GM19324 (cell line): ENCODE data around the gene NRP2.

Source experiments
- ATAC-seq: cut with Tn5 transposase; IDR thresholded peaks from one replicate; pipeline ENCODE4 v1.9.1; 2021; ENCODE audit warnings: mild to moderate bottlenecking, moderate library complexity; ENCODE audit not compliant: unreplicated experiment, low FRiP score

The NRP2 gene

DNA sequence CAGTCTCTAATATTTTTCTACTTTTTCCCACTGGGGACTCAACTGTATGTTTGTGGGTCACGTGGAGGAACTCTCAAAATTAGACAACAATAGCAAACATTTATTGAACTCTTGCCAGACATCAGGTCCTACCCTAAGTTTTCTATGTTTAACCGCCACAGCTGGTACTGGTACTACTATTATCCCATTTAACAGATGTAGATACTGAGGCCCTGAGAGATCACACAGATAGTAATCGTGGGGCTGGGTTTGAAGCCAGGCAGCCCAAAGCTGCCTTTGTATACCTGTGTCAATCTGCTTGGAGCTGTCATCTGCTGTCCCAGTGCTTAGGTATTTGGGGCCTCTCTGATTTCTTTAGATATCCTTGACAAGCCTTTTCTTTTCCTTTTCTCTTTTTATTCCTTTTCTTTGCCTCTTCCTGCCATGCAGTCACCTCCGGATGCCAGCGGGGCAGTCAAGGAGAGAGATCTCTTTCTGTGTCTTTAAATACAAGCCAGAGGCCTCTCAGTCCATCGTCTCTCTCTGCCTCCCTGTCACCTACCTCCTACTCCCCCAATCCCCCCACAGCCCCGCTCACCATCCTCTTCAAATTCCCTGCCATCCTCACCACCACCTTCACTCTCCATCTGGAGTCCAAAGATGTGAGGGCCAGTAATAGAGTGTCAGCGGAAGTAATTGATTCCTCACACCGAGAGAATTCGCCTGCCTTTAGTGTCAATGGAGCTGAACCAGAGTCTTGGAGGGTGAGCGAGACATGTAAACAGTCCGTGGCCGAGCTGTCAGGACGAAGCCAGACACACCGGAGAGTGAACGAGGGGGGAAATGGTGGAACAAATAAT lies 23.4 kb downstream of the NRP2 start:
- no peak for ATAC-seq

- ATAC-seq, result peak; percentile 98
Measured at GRCh38 chr2:205706769-205707381, 24.6 kb downstream of the NRP2 start.

- no peak for ATAC-seq
Measured at GRCh38 chr2:205708231-205708631, 25.9 kb downstream of the NRP2 start.

DNA sequence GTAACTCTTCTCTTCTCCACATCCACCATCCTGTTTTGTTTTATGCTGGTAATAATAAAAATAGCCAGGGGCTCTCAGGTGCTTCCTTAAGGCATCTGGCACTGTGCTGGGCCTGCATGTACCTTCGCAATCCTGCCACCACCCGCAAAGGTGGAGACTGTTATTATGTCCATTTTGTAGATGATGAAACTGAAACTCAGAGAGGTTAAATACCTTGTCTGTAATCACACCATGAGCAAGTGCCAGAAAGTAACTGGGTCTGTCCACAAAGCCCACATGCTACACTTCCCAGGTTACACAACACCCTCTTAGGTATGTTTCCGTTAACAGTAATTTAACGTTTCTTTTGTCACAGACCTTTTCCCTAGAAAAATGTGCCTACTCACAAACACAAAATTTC lies 27.0 kb downstream of the NRP2 start:
- ATAC-seq, result no peak

DNA sequence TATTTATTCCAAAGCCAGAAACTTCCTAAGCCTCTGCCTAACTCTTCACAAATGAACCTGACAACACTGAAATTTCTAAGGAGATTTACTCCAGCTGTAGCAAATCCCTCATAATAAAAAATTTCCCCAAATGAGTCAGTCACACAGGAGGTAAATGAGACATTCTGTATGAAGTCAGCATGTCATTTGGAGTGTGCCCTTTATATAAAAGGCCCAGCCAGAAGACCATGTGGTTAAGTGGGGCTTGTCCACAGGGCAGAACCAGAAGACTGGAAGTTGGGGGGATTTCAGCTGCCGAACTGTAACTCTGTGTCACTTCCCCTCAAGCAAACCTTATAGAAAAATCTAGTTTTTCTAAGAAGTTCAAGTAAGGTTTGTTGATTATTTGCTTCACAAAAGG lies 30.2 kb downstream of the NRP2 start:
- no peak for ATAC-seq

DNA sequence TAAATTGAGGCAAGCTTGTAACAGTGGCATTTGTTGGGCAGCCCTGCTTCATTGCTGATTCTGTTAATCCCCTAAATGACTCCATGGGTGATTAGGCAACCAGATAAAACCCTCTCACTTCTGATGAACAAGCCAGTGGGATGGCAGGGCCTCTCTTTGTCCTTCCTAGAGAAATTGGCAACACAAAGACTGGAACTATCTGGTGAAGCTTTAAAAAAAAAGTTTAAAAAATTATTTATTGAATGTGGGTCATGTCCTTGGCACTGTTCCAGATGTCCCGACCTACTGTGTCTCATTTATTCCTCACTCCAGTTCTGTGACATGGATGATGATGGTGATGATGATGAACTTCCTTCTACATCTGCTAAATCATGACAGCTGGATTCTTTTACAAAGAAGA lies 30.8 kb downstream of the NRP2 start:
- ATAC-seq, result no peak

DNA sequence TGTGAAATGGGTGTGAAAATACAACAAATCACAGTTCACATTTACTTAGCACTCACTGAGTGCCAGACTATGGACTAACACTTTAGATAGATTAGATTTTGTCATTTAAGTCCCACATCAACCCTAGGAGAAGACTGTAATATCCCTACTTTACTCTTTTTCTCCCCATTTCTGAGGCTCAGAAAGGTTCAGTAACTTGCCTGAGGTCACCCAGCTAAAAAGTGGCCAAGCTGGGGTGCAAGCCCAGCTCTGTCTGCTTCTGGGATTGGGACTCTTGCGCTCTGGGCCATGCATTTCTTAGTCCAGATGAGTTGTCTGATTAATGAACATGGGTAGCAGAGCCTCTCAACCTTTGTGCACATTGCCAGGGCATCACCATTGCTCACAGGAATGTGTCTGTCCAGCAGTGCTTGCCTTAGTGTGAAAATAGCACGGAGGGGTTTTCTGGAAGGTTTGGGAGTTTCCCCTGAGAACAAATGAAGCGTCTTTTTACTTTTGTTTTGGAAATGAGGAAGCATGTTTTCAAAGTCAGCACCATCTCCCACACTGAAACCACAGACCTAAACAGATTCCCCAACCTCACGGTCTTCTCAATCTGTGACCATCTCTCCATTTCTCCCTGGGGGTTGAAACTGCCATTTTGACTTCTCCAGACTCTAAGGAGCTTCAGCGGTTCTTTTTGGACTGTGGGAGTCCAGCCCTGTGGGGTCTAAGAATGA lies 31.9 kb downstream of the NRP2 start:
- ATAC-seq, result peak; percentile 53

DNA sequence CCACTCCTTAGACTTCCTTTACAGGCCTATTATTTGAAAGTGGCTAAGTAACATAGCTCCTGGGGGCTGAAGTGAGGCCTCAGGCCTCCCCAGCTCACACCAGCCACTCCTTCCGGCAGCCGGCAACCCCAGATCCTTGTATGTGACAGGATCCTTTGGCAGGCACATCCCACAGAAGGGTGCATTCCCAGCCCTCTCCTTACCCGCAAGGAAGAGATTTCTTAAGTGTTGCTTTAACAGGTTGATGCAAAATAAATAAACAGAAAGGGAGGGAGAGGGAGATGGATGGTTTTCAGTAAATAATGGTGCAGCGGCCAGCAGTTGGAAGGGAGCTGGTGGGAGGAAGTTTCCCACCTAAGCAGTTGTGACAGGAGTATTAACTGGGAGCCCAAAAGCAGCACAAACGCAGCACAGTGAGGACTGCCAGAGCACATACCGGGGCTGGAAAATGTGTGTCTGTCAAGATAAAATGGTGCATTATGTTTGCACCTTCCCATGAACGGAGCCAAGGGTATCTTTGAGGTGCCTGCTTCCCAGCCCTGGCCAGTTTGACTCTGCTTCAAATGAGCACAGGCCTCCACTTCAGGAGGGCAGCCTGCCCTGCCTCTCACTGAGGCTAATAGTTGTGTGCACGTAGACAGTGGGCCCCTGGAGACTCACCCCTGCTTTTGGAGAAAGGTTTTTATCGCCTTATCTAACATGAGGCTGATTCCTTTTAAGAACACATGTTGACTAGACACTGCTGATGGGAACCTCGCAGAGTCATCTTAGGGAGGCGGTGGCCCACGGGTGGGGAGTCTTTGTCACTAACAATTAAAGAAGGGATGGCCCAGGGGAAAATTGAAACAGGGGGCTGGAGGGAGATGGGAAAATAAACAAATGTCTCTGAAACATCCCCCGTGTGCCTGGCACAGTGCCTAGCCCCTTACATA lies 32.8 kb downstream of the NRP2 start:
- ATAC-seq, result no peak

- ATAC-seq, result no peak
Measured at GRCh38 chr2:205715831-205716525, 33.7 kb downstream of the NRP2 start.

- ATAC-seq, result no peak
Measured at GRCh38 chr2:205717175-205717846, 35.0 kb downstream of the NRP2 start.

DNA sequence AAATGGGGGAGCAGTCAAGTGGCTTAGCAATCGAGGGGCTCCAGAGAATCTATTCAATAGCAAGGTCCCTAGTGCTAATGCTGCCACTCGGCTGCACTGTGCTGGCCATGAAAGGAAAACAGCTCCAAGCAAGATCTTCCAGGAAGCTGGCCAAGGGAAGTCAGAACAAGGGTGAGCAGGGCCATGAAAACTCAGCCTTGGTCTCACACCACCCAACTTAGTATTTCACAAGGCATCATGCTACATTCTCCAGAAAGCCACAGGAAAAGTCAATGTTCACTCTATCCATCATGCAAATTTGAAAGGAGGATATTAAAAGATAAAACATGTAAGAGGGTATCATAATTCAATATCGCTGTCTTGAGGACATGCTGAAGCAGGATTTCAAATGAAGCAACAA lies 35.7 kb downstream of the NRP2 start:
- no peak for ATAC-seq

DNA sequence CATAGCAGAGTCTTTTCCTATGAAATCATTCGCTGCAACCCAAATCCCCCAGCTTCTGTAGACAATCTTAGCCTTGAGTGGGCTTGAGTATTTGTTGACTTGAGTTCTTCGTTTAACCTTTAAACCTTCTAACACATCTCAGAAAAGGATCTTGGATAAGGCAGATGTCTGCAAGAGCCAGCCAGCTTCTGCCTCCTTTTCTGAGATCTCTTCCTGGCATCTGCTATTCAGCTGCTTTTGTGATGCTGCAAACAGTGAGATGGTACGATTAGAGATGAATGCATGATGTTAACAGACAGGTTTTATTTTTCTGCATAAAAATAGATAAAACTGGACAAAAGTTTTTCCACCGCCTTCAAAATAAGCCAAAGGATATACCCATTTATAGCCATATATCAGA lies 37.5 kb downstream of the NRP2 start:
- ATAC-seq, result no peak

DNA sequence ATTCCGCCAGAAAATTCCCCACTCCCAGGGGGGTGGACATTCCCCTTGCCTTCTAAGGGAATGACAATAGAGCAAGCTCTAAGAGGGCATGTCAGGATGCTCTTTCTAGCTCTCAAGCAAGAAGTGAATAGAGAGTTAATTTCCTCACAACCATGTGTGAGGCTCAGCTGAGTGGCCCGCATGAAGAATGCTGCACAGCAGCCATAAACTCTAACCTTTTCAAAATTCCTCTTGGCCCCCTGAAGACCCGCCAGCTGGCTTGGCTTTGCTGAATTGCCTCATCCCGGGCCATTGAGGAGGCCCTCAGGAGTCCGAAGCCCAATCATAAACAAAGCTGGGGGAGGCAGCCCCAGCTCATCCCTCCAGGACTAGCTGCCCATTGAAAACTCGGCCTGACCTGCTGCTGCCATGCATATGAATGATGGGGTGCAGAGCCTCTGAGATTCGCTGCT lies 38.2 kb downstream of the NRP2 start:
- ATAC-seq, result no peak

DNA sequence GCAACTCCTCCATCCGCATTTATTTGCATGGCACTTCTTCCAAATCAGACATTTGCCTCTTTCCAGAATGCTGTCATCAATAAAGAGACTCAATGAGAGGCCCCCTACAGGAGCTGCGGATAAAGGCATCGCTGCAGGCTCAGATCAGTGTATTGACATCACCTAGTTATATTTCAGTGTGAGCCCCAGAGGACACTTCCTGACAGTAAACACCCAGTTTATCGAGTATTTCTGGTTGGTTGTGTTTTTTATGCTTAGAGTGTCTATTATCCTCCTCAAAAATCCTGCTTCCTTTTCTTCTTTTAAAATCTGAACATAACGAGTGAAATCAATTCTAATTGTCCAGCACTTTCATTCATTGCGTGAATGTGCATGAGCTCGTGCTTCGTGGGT lies 38.8 kb downstream of the NRP2 start:
- ATAC-seq, result no peak

- no peak for ATAC-seq
Measured at GRCh38 chr2:205722283-205722918, 40.1 kb downstream of the NRP2 start.

- ATAC-seq, result no peak
Measured at GRCh38 chr2:205723179-205723578, 40.9 kb downstream of the NRP2 start.

DNA sequence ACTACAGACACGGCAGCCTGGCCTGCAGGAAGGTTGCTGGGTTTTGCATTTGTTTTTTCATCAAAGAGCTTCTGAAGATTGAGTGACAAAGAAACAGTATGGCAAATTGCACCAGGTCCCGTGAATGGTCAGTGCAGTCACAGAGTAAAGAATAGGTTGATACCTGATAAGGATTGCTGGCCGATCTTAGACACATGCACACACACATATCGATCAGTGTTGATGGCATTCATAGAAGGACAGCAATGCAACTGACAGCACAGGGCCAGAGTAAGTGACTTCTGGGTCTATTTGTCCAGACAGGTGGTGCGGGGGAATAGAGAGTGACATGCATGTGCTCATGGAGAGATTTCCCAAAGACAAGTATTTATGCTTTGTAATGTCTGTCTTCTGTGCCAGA lies 42.8 kb downstream of the NRP2 start:
- no peak for ATAC-seq

- no peak for ATAC-seq
Measured at GRCh38 chr2:205726506-205726905, 44.2 kb downstream of the NRP2 start.

DNA sequence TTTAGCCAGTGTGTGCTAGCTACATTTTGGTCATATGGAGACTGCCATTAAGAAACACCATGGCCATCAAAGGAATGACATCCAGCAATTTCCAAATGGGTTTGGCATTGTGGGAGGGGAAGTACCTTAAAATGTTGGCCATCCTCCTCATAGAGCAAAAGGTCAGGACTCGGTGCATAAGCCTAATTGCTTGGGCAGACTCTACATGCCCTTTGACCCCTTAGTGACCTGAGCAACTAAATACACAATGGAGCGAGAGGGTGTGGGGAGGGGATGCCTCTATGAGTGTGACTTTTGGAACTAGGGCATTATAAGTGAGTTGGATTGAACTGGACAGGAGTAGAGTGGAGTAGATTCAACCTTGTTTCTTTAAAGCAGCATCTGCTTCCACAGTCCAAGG lies 44.9 kb downstream of the NRP2 start:
- ATAC-seq, result no peak
